Gastroesophageal sphincter (tissue), 2 donors: ENCODE results near the gene DDI2.

Source experiments
- POLR2A ChIP-seq, 2 donors: fragments of 450-650 bp; IDR thresholded peaks; one replicate each; pipeline ENCODE4 v1.6.1; 2017; ENCODE audit warnings: antibody characterized with exemption in 2 of 2, mild to moderate bottlenecking in 2 of 2, moderate library complexity in 1 of 2
- POLR2AphosphoS5 ChIP-seq: sonication (generic); formaldehyde crosslinking; IDR thresholded peaks from one replicate; pipeline ENCODE4 v1.6.1; 2017; ENCODE audit warnings: antibody characterized with exemption

- TF ChIP-seq POLR2A (IDR thresholded peaks at IDR 0.05) (no peak), POLR2AphosphoS5 (no peak)
Measured at GRCh38 chr1:15669864-15670263, 52.6 kb downstream of the DDI2 start.
